ENCODE measurements around the gene NAV3.

The NAV3 gene

GRCh38 chr12:77957062-77957461, 126.4 kb downstream of the NAV3 start:
- H3K18ac ChIP-seq (ENCODE audit: low read length) = no peak overlapping the region
- H3K4me1 ChIP-seq (ENCODE audit: control insufficient read depth, low read depth, low read length) = no peaks in the 10 kb centered on the region
- no CpG with 5 or more reads among the region's 1 CpG for WGBS (ENCODE audit: extremely low coverage, insufficient coverage, low lambda C conversion rate)
- no peak overlapping the region for H2AK5ac ChIP-seq (ENCODE audit: low read length)
- no peaks in the 10 kb centered on the region for H3K79me2 ChIP-seq (ENCODE audit: control insufficient read depth, insufficient read depth, low read length)
- no peak overlapping the region for H2BK15ac ChIP-seq (replicated peaks; ENCODE audit: low read depth)
- no peak for DNase-seq
- H2BK120ac ChIP-seq (ENCODE audit: low read depth, low read length) = no peak overlapping the region
- H3K27me3 ChIP-seq (ENCODE audit: insufficient read depth, low read length, poor library complexity) = no peaks in the 10 kb centered on the region
- H2BK5ac ChIP-seq (ENCODE audit: low read length) = no peak overlapping the region
- no peak overlapping the region for H3K23ac ChIP-seq (ENCODE audit: low read length)
- H3K9ac ChIP-seq (ENCODE audit: low read length) = no peak overlapping the region
- H4K8ac ChIP-seq (ENCODE audit: low read depth, low read length) = no peak overlapping the region
- no peak overlapping the region for H3K56ac ChIP-seq (ENCODE audit: low read length)
- no peaks in the 10 kb centered on the region for H3K36me3 ChIP-seq (ENCODE audit: control insufficient read depth, insufficient read depth, low read length)
- H3K4me3 ChIP-seq (ENCODE audit: low read length) = no peak overlapping the region
- H3K4ac ChIP-seq (ENCODE audit: low read depth, low read length) = no peak overlapping the region
- H3K79me1 ChIP-seq (ENCODE audit: low read length) = no peaks in the 10 kb centered on the region
- H3K27ac ChIP-seq (ENCODE audit: low read depth, low read length) = no peak overlapping the region
- H4K5ac ChIP-seq (ENCODE audit: low read length) = no peak overlapping the region
- H3K4me2 ChIP-seq (ENCODE audit: low read length) = no peak overlapping the region

GRCh38 chr12:77963576-77964178, 133.0 kb downstream of the NAV3 start:
- no peak overlapping the region for H4K8ac ChIP-seq (ENCODE audit: low read depth, low read length)
- H3K79me2 ChIP-seq (ENCODE audit: control insufficient read depth, insufficient read depth, low read length) = no peaks in the 10 kb centered on the region
- H2BK120ac ChIP-seq (ENCODE audit: low read depth, low read length) = no peak overlapping the region
- no peak overlapping the region for H4K5ac ChIP-seq (ENCODE audit: low read length)
- no peak for DNase-seq
- H3K4me2 ChIP-seq (ENCODE audit: low read length) = no peak overlapping the region
- H3K27me3 ChIP-seq (ENCODE audit: insufficient read depth, low read length, poor library complexity) = no peaks in the 10 kb centered on the region
- no peak overlapping the region for H3K9ac ChIP-seq (ENCODE audit: low read length)
- no peaks in the 10 kb centered on the region for H3K4me1 ChIP-seq (ENCODE audit: control insufficient read depth, low read depth, low read length)
- H3K36me3 ChIP-seq (ENCODE audit: control insufficient read depth, insufficient read depth, low read length) = no peaks in the 10 kb centered on the region
- no peak overlapping the region for H3K4me3 ChIP-seq (ENCODE audit: low read length)
- H3K56ac ChIP-seq (ENCODE audit: low read length) = no peak overlapping the region
- H3K27ac ChIP-seq (ENCODE audit: low read depth, low read length) = no peak overlapping the region
- no peak overlapping the region for H3K18ac ChIP-seq (ENCODE audit: low read length)
- H2AK5ac ChIP-seq (ENCODE audit: low read length) = no peak overlapping the region
- H2BK15ac ChIP-seq (replicated peaks; ENCODE audit: low read depth) = no peak overlapping the region
- no peak overlapping the region for H3K23ac ChIP-seq (ENCODE audit: low read length)
- no peak overlapping the region for H2BK5ac ChIP-seq (ENCODE audit: low read length)
- H3K4ac ChIP-seq (ENCODE audit: low read depth, low read length) = no peak overlapping the region
- WGBS (ENCODE audit: extremely low coverage, insufficient coverage, low lambda C conversion rate) = no CpG with 5 or more reads among the region's 2 CpGs
- no peaks in the 10 kb centered on the region for H3K79me1 ChIP-seq (ENCODE audit: low read length)

DNA sequence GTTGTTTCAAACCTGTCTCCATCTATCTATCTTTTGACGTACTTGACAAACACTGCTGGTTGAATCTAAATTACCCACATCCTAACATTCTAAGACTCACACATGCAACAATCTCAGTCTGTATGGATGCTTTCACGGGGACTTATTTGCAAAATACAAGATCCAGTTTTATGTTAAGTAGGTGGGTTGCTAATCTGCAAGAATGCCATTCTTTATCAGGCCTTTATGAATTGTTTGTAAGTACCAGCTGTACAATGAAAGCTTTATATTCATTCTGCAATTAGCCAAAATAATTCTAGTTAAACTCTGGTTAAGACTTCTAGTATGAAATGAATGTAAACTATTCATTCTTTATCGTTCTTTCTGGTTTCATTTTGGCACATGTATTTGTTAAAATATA, 135.1 kb downstream of the NAV3 start:
- Histone ChIP-seq H3K27ac (ENCODE audit: low read depth, low read length) (no peak overlapping the region), H3K36me3 (ENCODE audit: control insufficient read depth, insufficient read depth, low read length) (no peaks in the 10 kb centered on the region), H3K9ac (ENCODE audit: low read length) (no peak overlapping the region), H2BK5ac (ENCODE audit: low read length) (no peak overlapping the region), H3K56ac (ENCODE audit: low read length) (no peak overlapping the region), H3K4me3 (ENCODE audit: low read length) (no peak overlapping the region), H2BK15ac (replicated peaks; ENCODE audit: low read depth) (no peak overlapping the region), H2AK5ac (ENCODE audit: low read length) (no peak overlapping the region), H3K4me2 (ENCODE audit: low read length) (no peak overlapping the region), H3K4me1 (ENCODE audit: control insufficient read depth, low read depth, low read length) (no peaks in the 10 kb centered on the region), H4K8ac (ENCODE audit: low read depth, low read length) (no peak overlapping the region), H3K23ac (ENCODE audit: low read length) (no peak overlapping the region), H3K79me1 (ENCODE audit: low read length) (no peaks in the 10 kb centered on the region), H4K5ac (ENCODE audit: low read length) (no peak overlapping the region), H3K4ac (ENCODE audit: low read depth, low read length) (no peak overlapping the region), H3K18ac (ENCODE audit: low read length) (no peak overlapping the region), H2BK120ac (ENCODE audit: low read depth, low read length) (no peak overlapping the region), H3K27me3 (ENCODE audit: insufficient read depth, low read length, poor library complexity) (no peaks in the 10 kb centered on the region), H3K79me2 (ENCODE audit: control insufficient read depth, insufficient read depth, low read length) (no peaks in the 10 kb centered on the region)
- no CpG with 5 or more reads among the region's 3 CpGs for WGBS (ENCODE audit: extremely low coverage, insufficient coverage, low lambda C conversion rate)
- DNase-seq = no peak

DNA sequence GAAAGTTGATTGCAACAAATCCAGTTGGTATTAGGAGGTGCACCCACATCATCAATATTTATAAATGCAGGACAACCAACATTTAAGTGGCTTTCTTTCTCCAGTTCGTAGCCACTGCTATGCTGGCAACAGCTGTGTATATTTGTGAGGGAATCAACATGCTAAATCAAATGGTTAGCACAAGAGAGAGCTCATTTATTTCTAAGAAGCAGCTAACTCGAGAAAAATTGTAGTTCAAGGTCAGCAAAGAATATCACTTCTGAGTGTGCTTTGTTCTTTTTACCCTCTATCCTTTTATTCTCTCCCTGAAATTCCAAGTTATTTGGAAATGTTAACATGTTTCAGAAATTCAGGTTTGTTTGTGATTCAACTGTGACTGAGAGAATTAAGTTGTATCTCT, 137.3 kb downstream of the NAV3 start:
- no peak overlapping the region for H3K27ac ChIP-seq (ENCODE audit: low read depth, low read length)
- H3K23ac ChIP-seq (ENCODE audit: low read length) = no peak overlapping the region
- no peaks in the 10 kb centered on the region for H3K27me3 ChIP-seq (ENCODE audit: insufficient read depth, low read length, poor library complexity)
- H3K79me1 ChIP-seq (ENCODE audit: low read length) = no peaks in the 10 kb centered on the region
- no peak overlapping the region for H2BK5ac ChIP-seq (ENCODE audit: low read length)
- no peaks in the 10 kb centered on the region for H3K4me1 ChIP-seq (ENCODE audit: control insufficient read depth, low read depth, low read length)
- no peak overlapping the region for H2AK5ac ChIP-seq (ENCODE audit: low read length)
- H2BK120ac ChIP-seq (ENCODE audit: low read depth, low read length) = no peak overlapping the region
- no peaks in the 10 kb centered on the region for H3K36me3 ChIP-seq (ENCODE audit: control insufficient read depth, insufficient read depth, low read length)
- no peak overlapping the region for H3K18ac ChIP-seq (ENCODE audit: low read length)
- H4K5ac ChIP-seq (ENCODE audit: low read length) = no peak overlapping the region
- H3K56ac ChIP-seq (ENCODE audit: low read length) = no peak overlapping the region
- H3K4ac ChIP-seq (ENCODE audit: low read depth, low read length) = no peak overlapping the region
- H3K9ac ChIP-seq (ENCODE audit: low read length) = no peak overlapping the region
- DNase-seq = no peak
- no peak overlapping the region for H3K4me3 ChIP-seq (ENCODE audit: low read length)
- H3K79me2 ChIP-seq (ENCODE audit: control insufficient read depth, insufficient read depth, low read length) = no peaks in the 10 kb centered on the region
- H2BK15ac ChIP-seq (replicated peaks; ENCODE audit: low read depth) = no peak overlapping the region
- WGBS (ENCODE audit: extremely low coverage, insufficient coverage, low lambda C conversion rate) = no CpG with 5 or more reads among the region's 2 CpGs
- H3K4me2 ChIP-seq (ENCODE audit: low read length) = no peak overlapping the region
- H4K8ac ChIP-seq (ENCODE audit: low read depth, low read length) = no peak overlapping the region

DNA sequence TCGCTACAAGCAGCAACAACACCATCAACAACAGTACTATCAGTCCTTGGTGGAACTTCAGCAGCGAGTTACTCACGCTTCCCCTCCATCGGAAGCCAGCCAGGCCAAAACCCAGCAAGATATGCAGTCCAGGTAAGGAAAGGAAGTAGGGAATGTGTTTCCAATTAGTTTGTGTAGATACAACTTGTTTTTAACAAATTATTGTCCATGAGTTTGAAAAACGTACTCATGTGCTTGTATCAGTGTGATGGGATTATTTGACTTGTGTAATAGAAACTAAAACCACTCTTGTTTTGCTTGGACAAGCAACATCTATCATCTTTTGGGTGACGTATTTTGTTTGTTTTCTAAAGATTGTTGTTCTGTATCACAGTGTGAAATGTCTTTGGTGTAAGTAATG, 137.9 kb downstream of the NAV3 start:
- Histone ChIP-seq H2BK5ac (ENCODE audit: low read length) (no peak overlapping the region), H3K4me2 (ENCODE audit: low read length) (no peak overlapping the region), H2BK15ac (replicated peaks; ENCODE audit: low read depth) (no peak overlapping the region), H3K18ac (ENCODE audit: low read length) (no peak overlapping the region), H4K5ac (ENCODE audit: low read length) (no peak overlapping the region), H3K27ac (ENCODE audit: low read depth, low read length) (no peak overlapping the region), H2BK120ac (ENCODE audit: low read depth, low read length) (no peak overlapping the region), H3K9ac (ENCODE audit: low read length) (no peak overlapping the region), H3K4me3 (ENCODE audit: low read length) (no peak overlapping the region), H3K27me3 (ENCODE audit: insufficient read depth, low read length, poor library complexity) (no peaks in the 10 kb centered on the region), H3K23ac (ENCODE audit: low read length) (no peak overlapping the region), H3K79me1 (ENCODE audit: low read length) (no peaks in the 10 kb centered on the region), H3K4ac (ENCODE audit: low read depth, low read length) (no peak overlapping the region), H2AK5ac (ENCODE audit: low read length) (no peak overlapping the region), H3K36me3 (ENCODE audit: control insufficient read depth, insufficient read depth, low read length) (no peaks in the 10 kb centered on the region), H3K79me2 (ENCODE audit: control insufficient read depth, insufficient read depth, low read length) (no peaks in the 10 kb centered on the region), H4K8ac (ENCODE audit: low read depth, low read length) (no peak overlapping the region), H3K4me1 (ENCODE audit: control insufficient read depth, low read depth, low read length) (no peaks in the 10 kb centered on the region), H3K56ac (ENCODE audit: low read length) (no peak overlapping the region)
- DNase-seq = no peak
- WGBS (ENCODE audit: extremely low coverage, insufficient coverage, low lambda C conversion rate) = no CpG with 5 or more reads among the region's 6 CpGs

GRCh38 chr12:77973579-77973978, 142.9 kb downstream of the NAV3 start:
- H3K56ac ChIP-seq (ENCODE audit: low read length) = no peak overlapping the region
- no peaks in the 10 kb centered on the region for H3K36me3 ChIP-seq (ENCODE audit: control insufficient read depth, insufficient read depth, low read length)
- DNase-seq = no peak
- no peaks in the 10 kb centered on the region for H3K4me1 ChIP-seq (ENCODE audit: control insufficient read depth, low read depth, low read length)
- H2BK5ac ChIP-seq (ENCODE audit: low read length) = no peak overlapping the region
- H3K4me2 ChIP-seq (ENCODE audit: low read length) = no peak overlapping the region
- no peak overlapping the region for H4K8ac ChIP-seq (ENCODE audit: low read depth, low read length)
- no peaks in the 10 kb centered on the region for H3K27me3 ChIP-seq (ENCODE audit: insufficient read depth, low read length, poor library complexity)
- no peak overlapping the region for H2BK15ac ChIP-seq (replicated peaks; ENCODE audit: low read depth)
- H3K4me3 ChIP-seq (ENCODE audit: low read length) = no peak overlapping the region
- no peak overlapping the region for H3K18ac ChIP-seq (ENCODE audit: low read length)
- no peak overlapping the region for H2AK5ac ChIP-seq (ENCODE audit: low read length)
- H2BK120ac ChIP-seq (ENCODE audit: low read depth, low read length) = no peak overlapping the region
- no peaks in the 10 kb centered on the region for H3K79me1 ChIP-seq (ENCODE audit: low read length)
- no peak overlapping the region for H3K23ac ChIP-seq (ENCODE audit: low read length)
- H3K9ac ChIP-seq (ENCODE audit: low read length) = no peak overlapping the region
- no CpG with 5 or more reads among the region's 1 CpG for WGBS (ENCODE audit: extremely low coverage, insufficient coverage, low lambda C conversion rate)
- no peaks in the 10 kb centered on the region for H3K79me2 ChIP-seq (ENCODE audit: control insufficient read depth, insufficient read depth, low read length)
- H3K27ac ChIP-seq (ENCODE audit: low read depth, low read length) = no peak overlapping the region
- no peak overlapping the region for H3K4ac ChIP-seq (ENCODE audit: low read depth, low read length)
- no peak overlapping the region for H4K5ac ChIP-seq (ENCODE audit: low read length)

All from mesendoderm (in vitro differentiated cells).